ENCODE measurements around the gene SH3RF2. TPM values are rescaled to one million over a fixed set of nuclear protein-coding genes. Genes with fewer than 3 reads are reported as not detected.
"Not testable (repeated sequence)": the region's sequence is repeated elsewhere in the genome, so short reads cannot be mapped to it uniquely, and the experiment has no call there.

Gene SH3RF2
- total RNA-seq, 2 experiments from 2014 or later: not detected

GRCh38 chr5:145960848-145961600, 24.6 kb downstream of the SH3RF2 start:
- Histone ChIP-seq H3K36me3 (ENCODE audit: insufficient read depth, low read length) (no peaks in the 10 kb centered on the region), H4K20me1 (ENCODE audit: insufficient read depth, low read length) (no peaks in the 10 kb centered on the region), H3K4me2 (ENCODE audit: low read length) (no peak overlapping the region), H3K9me2 (ENCODE audit: insufficient read depth, low read length) (no peaks in the 10 kb centered on the region), H3K79me2 (ENCODE audit: insufficient read depth, low read depth, low read length) (no peaks in the 10 kb centered on the region), H2AFZ (ENCODE audit: low read length) (no peak overlapping the region), H3K9me3 (ENCODE audit: low read length) (no peaks in the 10 kb centered on the region), H3K27ac (ENCODE audit: low read depth, low read length, poor library complexity, severe bottlenecking) (no peak overlapping the region), H3K4me1 (ENCODE audit: insufficient read depth, low read length, poor library complexity, severe bottlenecking) (no peaks in the 10 kb centered on the region), H3K4me3 (ENCODE audit: low read depth, low read length, poor library complexity, severe bottlenecking) (no peak overlapping the region)
- intact Hi-C loops (cut with micrococcal nuclease; ENCODE audit: unreplicated experiment): no loop called here
- ChIA-PET POLR2A (interaction anchor here (0.5 to 0.6 kb wide), 2 partner anchors 22 to 289 kb away, joined by 4 read pairs; no protein-coding TSS in a partner anchor), CTCF (ENCODE audit: unreplicated experiment) (no interaction called here)
- no peak for TF ChIP-seq CTCF (conservative IDR thresholded peaks at IDR 0.05; ENCODE audit: low read length)
- no TSS peak for BruUV-seq (replicated peaks)
- DNase-seq (ENCODE audit: low spot score): no peak

DNA sequence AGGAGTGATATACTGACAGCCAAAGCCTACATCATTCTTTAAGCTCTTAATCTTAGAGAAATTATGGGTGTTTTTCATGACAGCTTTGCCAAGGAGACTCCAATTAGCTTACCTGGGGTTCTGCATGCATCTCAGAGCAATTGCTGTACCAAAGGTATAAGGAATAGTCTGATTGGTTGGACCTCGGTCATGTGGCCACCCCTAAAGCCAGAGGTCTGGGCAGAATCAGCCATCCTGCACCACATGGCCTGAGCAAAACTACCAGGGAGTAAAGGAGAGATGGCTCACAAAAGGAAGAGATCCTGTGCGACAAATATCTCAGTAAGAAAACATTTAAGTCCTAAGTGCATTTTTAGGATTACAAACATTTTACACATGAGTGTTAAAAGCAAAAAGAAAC, 25.6 kb downstream of the SH3RF2 start:
- Histone ChIP-seq H3K9me3 (ENCODE audit: low read length) (no peaks in the 10 kb centered on the region), H4K20me1 (ENCODE audit: insufficient read depth, low read length) (no peaks in the 10 kb centered on the region), H3K36me3 (ENCODE audit: insufficient read depth, low read length) (no peaks in the 10 kb centered on the region), H3K79me2 (ENCODE audit: insufficient read depth, low read depth, low read length) (no peaks in the 10 kb centered on the region), H3K27ac (ENCODE audit: low read depth, low read length, poor library complexity, severe bottlenecking) (no peak overlapping the region), H3K9me2 (ENCODE audit: insufficient read depth, low read length) (no peaks in the 10 kb centered on the region), H3K4me2 (ENCODE audit: low read length) (no peak overlapping the region), H2AFZ (ENCODE audit: low read length) (no peak overlapping the region), H3K4me3 (ENCODE audit: low read depth, low read length, poor library complexity, severe bottlenecking) (no peak overlapping the region), H3K4me1 (ENCODE audit: insufficient read depth, low read length, poor library complexity, severe bottlenecking) (no peaks in the 10 kb centered on the region)
- ChIA-PET CTCF (ENCODE audit: unreplicated experiment) (no interaction called here), POLR2A (no interaction called here)
- no peak for DNase-seq (ENCODE audit: low spot score)
- TF ChIP-seq CTCF (conservative IDR thresholded peaks at IDR 0.05; ENCODE audit: low read length) (no peak), EZH2phosphoT487 (IDR thresholded peaks at IDR 0.05; ENCODE audit: borderline replicate concordance, low read depth, low read length) (no peak)
- BruUV-seq (replicated peaks): no TSS peak
- intact Hi-C loops (cut with micrococcal nuclease; ENCODE audit: unreplicated experiment): no loop called here

- H3K4me2 ChIP-seq (ENCODE audit: low read length); H2AFZ ChIP-seq (ENCODE audit: low read length); H3K9me3 ChIP-seq (ENCODE audit: low read length); intact Hi-C loops (cut with micrococcal nuclease; ENCODE audit: unreplicated experiment); DNase-seq (ENCODE audit: low spot score); H3K9me2 ChIP-seq (ENCODE audit: insufficient read depth, low read length); H3K4me1 ChIP-seq (ENCODE audit: insufficient read depth, low read length, poor library complexity, severe bottlenecking); H3K36me3 ChIP-seq (ENCODE audit: insufficient read depth, low read length); H3K4me3 ChIP-seq (ENCODE audit: low read depth, low read length, poor library complexity, severe bottlenecking); H3K79me2 ChIP-seq (ENCODE audit: insufficient read depth, low read depth, low read length); BruUV-seq (replicated peaks); H4K20me1 ChIP-seq (ENCODE audit: insufficient read depth, low read length); H3K27ac ChIP-seq (ENCODE audit: low read depth, low read length, poor library complexity, severe bottlenecking); CTCF ChIA-PET (ENCODE audit: unreplicated experiment): not testable (repeated sequence)
- POLR2A ChIA-PET: interaction anchor here (0.7 to 0.8 kb wide), 3 partner anchors 182 to 1927 kb away, joined by 3 to 6 read pairs (median 3); no protein-coding TSS in a partner anchor
Observed at GRCh38 chr5:145964008-145964407, 27.6 kb downstream of the SH3RF2 start.

Measured in OCI-LY7 (cell line).